ENCODE measurements around the gene MRPL43.
A peak's percentile ranks its signal among the peaks of the same experiment; 100 is the strongest.
"Not testable (repeated sequence)": the region's sequence is repeated elsewhere in the genome, so short reads cannot be mapped to it uniquely, and the experiment has no call there.

Gene MRPL43

GRCh38 chr10:100978901-100979195, 8.4 kb downstream of the MRPL43 start:
- H3K4me3 ChIP-seq (ENCODE audit: low read length): no peak overlapping the region
- 94% methylated on average over 10 of the region's 10 CpGs for WGBS
- H3K36me3 ChIP-seq (ENCODE audit: insufficient read depth, low read length): peaks cover 31% of the 10 kb centered on the region

GRCh38 chr10:100978121-100978900, 9.0 kb downstream of the MRPL43 start:
- WGBS: 93% methylated on average over 13 of the region's 13 CpGs
- H3K9me3 ChIP-seq (ENCODE audit: insufficient read depth, low read depth, low read length): no peaks in the 10 kb centered on the region

More at GRCh38 chr10:100978901-100979195, 8.4 kb downstream of the MRPL43 start:
- H3K27ac ChIP-seq (ENCODE audit: low read depth, low read length): no peak overlapping the region
- H3K9me3 ChIP-seq (ENCODE audit: insufficient read depth, low read depth, low read length): no peaks in the 10 kb centered on the region
- no peaks in the 10 kb centered on the region for H3K27me3 ChIP-seq (ENCODE audit: insufficient read depth, low read length)
- no peaks in the 10 kb centered on the region for H3K4me1 ChIP-seq (ENCODE audit: insufficient read depth, low read length)
- H3K9ac ChIP-seq (ENCODE audit: low read depth, low read length): no peak overlapping the region

DNA sequence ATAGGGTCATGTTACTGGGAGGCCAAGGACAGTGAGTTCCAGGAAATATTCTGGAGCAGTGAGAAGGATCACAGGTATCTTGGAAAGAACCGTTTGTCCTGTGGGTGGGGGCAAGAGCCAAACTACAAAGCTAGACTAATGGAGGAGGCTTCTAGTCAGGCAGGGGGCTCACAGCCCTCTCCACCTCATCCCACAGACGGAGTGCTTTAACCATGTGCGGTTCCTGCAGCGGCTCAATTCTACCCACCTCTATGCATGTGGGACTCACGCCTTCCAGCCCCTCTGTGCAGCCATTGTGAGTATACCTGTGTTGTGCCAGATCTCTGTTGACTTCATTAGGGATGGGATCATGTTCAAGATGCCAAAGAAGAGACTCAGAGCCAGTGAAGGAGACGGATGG, 9.9 kb downstream of the MRPL43 start:
- Histone ChIP-seq H3K9me3 (ENCODE audit: insufficient read depth, low read depth, low read length) (no peaks in the 10 kb centered on the region), H3K4me1 (ENCODE audit: insufficient read depth, low read length) (no peaks in the 10 kb centered on the region), H3K27me3 (ENCODE audit: insufficient read depth, low read length) (no peaks in the 10 kb centered on the region), H3K27ac (ENCODE audit: low read depth, low read length) (no peak overlapping the region), H3K9ac (ENCODE audit: low read depth, low read length) (no peak overlapping the region), H3K4me3 (ENCODE audit: low read length) (no peak overlapping the region), H3K36me3 (ENCODE audit: insufficient read depth, low read length) (peaks cover 23% of the 10 kb centered on the region)
- WGBS: 92% methylated on average over 6 of the region's 6 CpGs

More at GRCh38 chr10:100978121-100978900, 9.0 kb downstream of the MRPL43 start:
- H3K4me3 ChIP-seq (ENCODE audit: low read length): no peak overlapping the region
- no peak overlapping the region for H3K27ac ChIP-seq (ENCODE audit: low read depth, low read length)
- H3K27me3 ChIP-seq (ENCODE audit: insufficient read depth, low read length): no peaks in the 10 kb centered on the region
- no peak overlapping the region for H3K9ac ChIP-seq (ENCODE audit: low read depth, low read length)
- H3K4me1 ChIP-seq (ENCODE audit: insufficient read depth, low read length): no peaks in the 10 kb centered on the region
- H3K36me3 ChIP-seq (ENCODE audit: insufficient read depth, low read length): peaks cover 30% of the 10 kb centered on the region

GRCh38 chr10:100976906-100977305, 10.4 kb downstream of the MRPL43 start:
- no peak overlapping the region for H3K9ac ChIP-seq (ENCODE audit: low read depth, low read length)
- WGBS: 91% methylated on average over 3 of the region's 3 CpGs
- no peak overlapping the region for H3K4me3 ChIP-seq (ENCODE audit: low read length)
- no peaks in the 10 kb centered on the region for H3K27me3 ChIP-seq (ENCODE audit: insufficient read depth, low read length)
- H3K9me3 ChIP-seq (ENCODE audit: insufficient read depth, low read depth, low read length): no peaks in the 10 kb centered on the region
- no peak overlapping the region for H3K27ac ChIP-seq (ENCODE audit: low read depth, low read length)
- peaks cover 23% of the 10 kb centered on the region for H3K36me3 ChIP-seq (ENCODE audit: insufficient read depth, low read length)
- no peaks in the 10 kb centered on the region for H3K4me1 ChIP-seq (ENCODE audit: insufficient read depth, low read length)

DNA sequence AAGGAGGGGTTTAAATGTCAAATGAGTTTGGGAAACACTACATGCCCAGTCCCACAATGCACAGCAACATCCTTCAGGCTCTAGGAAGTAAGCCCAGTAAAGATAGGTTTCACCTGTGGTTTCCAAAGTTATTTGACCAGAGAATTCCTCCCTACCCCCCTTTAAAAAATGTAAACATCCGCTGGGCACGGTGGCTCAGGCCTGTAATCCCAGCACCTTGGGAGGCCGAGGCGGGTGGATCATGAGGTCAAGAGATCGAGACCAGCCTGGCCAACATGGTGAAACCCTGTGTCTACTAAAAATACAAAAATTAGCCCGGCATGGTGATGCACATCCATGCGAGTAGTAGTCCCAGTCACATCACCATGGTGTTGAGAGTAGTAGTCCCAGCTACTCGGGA, 11.9 kb downstream of the MRPL43 start:
- 86% methylated on average over 8 of the region's 8 CpGs for WGBS
- not testable (repeated sequence) for H3K4me3 ChIP-seq (ENCODE audit: low read length); H3K9me3 ChIP-seq (ENCODE audit: insufficient read depth, low read depth, low read length); H3K9ac ChIP-seq (ENCODE audit: low read depth, low read length); H3K4me1 ChIP-seq (ENCODE audit: insufficient read depth, low read length); H3K27ac ChIP-seq (ENCODE audit: low read depth, low read length); H3K27me3 ChIP-seq (ENCODE audit: insufficient read depth, low read length)
- peaks cover 12% of the 10 kb centered on the region; the same call in 1 of the 2 replicates for H3K36me3 ChIP-seq (ENCODE audit: insufficient read depth, low read length)

DNA sequence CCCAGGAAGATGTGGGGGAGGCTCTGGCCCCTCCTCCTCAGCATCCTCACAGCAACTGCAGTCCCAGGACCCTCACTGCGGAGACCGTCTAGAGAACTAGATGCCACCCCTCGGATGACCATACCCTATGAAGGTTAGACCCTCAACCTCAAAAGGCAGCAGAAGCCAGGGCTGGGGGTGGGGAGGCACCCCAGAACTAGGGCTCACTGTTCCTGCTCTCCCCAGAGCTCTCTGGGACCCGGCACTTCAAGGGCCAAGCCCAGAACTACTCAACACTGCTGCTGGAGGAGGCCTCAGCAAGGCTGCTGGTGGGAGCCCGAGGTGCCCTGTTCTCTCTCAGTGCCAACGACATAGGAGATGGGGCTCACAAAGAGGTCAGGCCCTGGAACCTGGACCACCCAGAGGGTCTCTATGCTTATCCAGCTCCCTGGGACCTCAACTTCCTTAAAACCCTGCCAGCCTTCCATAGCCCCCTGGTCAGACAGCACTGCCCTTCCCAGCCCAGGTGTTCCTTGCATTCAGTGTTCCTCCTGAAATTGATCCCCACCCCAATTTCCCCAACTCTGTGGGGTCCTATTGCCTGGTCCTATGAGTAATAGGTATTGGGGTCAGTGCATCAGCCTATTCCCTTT, 14.3 kb downstream of the MRPL43 start:
- Histone ChIP-seq H3K36me3 (ENCODE audit: insufficient read depth, low read length) (no peaks in the 10 kb centered on the region), H3K9me3 (ENCODE audit: insufficient read depth, low read depth, low read length) (no peaks in the 10 kb centered on the region), H3K27me3 (ENCODE audit: insufficient read depth, low read length) (peaks cover 8% of the 10 kb centered on the region), H3K4me1 (ENCODE audit: insufficient read depth, low read length) (peaks cover 9% of the 10 kb centered on the region; the same call in 1 of the 2 replicates), H3K9ac (ENCODE audit: low read depth, low read length) (no peak overlapping the region), H3K4me3 (ENCODE audit: low read length) (no peak overlapping the region), H3K27ac (ENCODE audit: low read depth, low read length) (no peak overlapping the region)
- WGBS: 95% methylated on average over 6 of the region's 6 CpGs

- Histone ChIP-seq H3K27ac (ENCODE audit: low read depth, low read length) (no peak overlapping the region), H3K9ac (ENCODE audit: low read depth, low read length) (no peak overlapping the region), H3K27me3 (ENCODE audit: insufficient read depth, low read length) (peaks cover 8% of the 10 kb centered on the region), H3K36me3 (ENCODE audit: insufficient read depth, low read length) (no peaks in the 10 kb centered on the region), H3K9me3 (ENCODE audit: insufficient read depth, low read depth, low read length) (no peaks in the 10 kb centered on the region), H3K4me3 (ENCODE audit: low read length) (no peak overlapping the region), H3K4me1 (ENCODE audit: insufficient read depth, low read length) (peaks cover 9% of the 10 kb centered on the region; the same call in 1 of the 2 replicates)
- WGBS: 83% methylated on average over 13 of the region's 13 CpGs
Observed at GRCh38 chr10:100972115-100972903, 15.0 kb downstream of the MRPL43 start.

DNA sequence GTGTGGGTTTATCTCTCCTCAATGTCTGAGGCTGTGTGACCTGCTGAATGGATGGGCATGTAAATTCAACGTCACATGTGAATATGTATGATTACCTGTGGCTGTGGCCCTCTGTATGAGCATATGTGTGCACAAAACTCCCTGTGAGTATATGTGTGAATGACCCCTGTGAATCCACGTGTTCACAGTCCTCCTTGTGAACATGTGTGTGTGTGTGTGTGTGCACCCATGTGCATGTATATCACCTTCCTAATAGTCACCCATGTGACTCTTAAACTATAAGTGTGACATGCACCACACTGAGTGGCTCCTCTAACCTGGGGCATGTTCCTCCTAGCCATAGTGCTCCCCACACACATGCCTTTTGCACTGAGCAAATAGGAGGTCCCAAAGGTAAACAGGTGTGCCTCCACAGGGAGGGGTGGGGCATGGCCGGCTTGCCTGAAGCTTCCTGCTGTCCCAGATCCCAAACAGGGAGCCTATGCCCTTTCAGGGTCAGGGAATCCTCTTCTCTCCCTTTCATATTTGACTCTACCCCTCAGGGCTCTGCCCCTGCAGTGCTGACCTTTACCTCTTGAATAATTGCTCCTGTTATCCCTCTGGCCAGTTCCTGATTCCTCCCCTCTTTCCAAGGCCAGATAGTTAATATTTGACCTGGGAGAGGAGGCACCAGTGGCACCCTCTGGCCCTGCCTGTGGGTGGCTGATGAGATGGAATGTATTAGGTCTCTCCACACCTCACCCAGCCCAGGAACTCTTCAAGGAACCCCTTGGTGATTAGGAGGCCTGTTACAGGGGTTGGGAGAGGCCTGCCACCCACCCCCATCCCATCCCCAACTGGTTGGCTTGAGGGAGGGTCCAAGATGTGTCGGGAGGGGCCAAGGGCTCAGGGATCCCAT, 16.1 kb downstream of the MRPL43 start:
- H3K9ac ChIP-seq (ENCODE audit: low read depth, low read length): no peak overlapping the region
- H3K4me1 ChIP-seq (ENCODE audit: insufficient read depth, low read length): peaks cover 9% of the 10 kb centered on the region; the same call in 1 of the 2 replicates
- peaks cover 8% of the 10 kb centered on the region for H3K27me3 ChIP-seq (ENCODE audit: insufficient read depth, low read length)
- 68% methylated on average over 4 of the region's 4 CpGs for WGBS
- H3K36me3 ChIP-seq (ENCODE audit: insufficient read depth, low read length): no peaks in the 10 kb centered on the region
- no peak overlapping the region for H3K4me3 ChIP-seq (ENCODE audit: low read length)
- H3K27ac ChIP-seq (ENCODE audit: low read depth, low read length): no peak overlapping the region
- H3K9me3 ChIP-seq (ENCODE audit: insufficient read depth, low read depth, low read length): no peaks in the 10 kb centered on the region

- H3K27ac ChIP-seq (ENCODE audit: low read depth, low read length): no peak overlapping the region
- H3K4me3 ChIP-seq (ENCODE audit: low read length): peak overlapping the region; percentile 57
- no peak overlapping the region for H3K9ac ChIP-seq (ENCODE audit: low read depth, low read length)
Observed at GRCh38 chr10:100970076-100970913, 17.0 kb downstream of the MRPL43 start.

More at GRCh38 chr10:100970076-100970913, 17.0 kb downstream of the MRPL43 start:
- WGBS: 26% methylated on average over 8 of the region's 13 CpGs
- peaks cover 2% of the 10 kb centered on the region; the same call in 1 of the 2 replicates for H3K36me3 ChIP-seq (ENCODE audit: insufficient read depth, low read length)
- H3K9me3 ChIP-seq (ENCODE audit: insufficient read depth, low read depth, low read length): no peaks in the 10 kb centered on the region
- H3K4me1 ChIP-seq (ENCODE audit: insufficient read depth, low read length): peaks cover 9% of the 10 kb centered on the region; the same call in 1 of the 2 replicates
- H3K27me3 ChIP-seq (ENCODE audit: insufficient read depth, low read length): peaks cover 8% of the 10 kb centered on the region

All from HUES64 (cell line).